HEK293 (cell line): ENCODE results near the gene COL4A1.

Experiments used
- SETDB1 ChIP-seq: IDR thresholded peaks from one replicate; pipeline ENCODE4 v1.6.1; 2017; ENCODE audit warnings: mild to moderate bottlenecking, low read length, moderate library complexity, mixed read lengths; ENCODE audit not compliant: insufficient read length
- ZNF16 ChIP-seq: fragments of 450-650 bp; formaldehyde crosslinking; IDR thresholded peaks from 2 replicates; pipeline ENCODE4 v1.5.1; 2016; ENCODE audit warnings: low read depth, missing biosample characterization, missing genetic modification characterization
- TF ChIP-seq, protein P1 (sequence below): fragments of 450-650 bp; formaldehyde crosslinking; IDR thresholded peaks from 2 replicates; pipeline ENCODE4 v1.5.1; 2016; ENCODE audit warnings: missing biosample characterization, missing genetic modification characterization
- TF ChIP-seq, protein P2 (sequence below): fragments of 450-650 bp; formaldehyde crosslinking; IDR thresholded peaks from 2 replicates; pipeline ENCODE4 v1.5.1; 2016; ENCODE audit warnings: missing biosample characterization, missing genetic modification characterization

DNA sequence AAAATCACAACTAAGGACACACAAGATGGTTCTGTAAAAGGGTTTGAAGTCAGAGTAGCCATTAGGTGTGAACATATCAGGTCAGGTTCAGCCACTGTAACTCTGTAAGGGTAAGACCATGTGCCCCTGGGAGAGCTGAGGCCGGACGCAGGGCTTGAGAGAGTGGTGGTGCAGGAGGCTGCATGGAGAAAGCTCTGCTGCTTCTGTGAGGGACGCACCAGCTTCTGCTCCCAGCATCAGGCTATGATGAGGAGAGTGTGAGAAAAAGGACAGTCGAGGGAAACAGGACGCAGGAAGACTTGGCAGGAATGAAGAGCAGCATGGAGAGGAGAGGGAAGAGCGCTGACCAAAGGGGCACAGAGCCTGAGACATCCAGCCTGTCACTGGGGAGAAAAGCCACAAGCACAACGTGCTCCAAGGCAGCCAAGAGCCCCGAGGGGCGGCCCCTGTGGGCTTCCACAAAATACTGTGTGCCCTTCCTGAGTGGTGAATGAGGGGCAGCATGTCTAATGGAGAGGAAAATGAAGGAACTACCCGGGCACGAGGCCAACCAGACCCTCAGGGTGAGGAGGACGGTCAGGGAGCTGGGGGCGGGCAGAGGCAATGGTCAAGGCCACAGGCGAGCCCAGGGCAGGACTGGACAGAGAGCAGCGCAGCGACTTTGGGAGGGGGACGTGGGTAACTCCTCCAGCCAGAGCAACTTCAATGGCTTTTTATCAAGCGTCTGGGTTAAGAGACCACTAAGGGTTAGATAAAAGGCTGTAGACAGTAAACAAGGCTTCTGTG lies 107.7 kb downstream of the COL4A1 start:
- TF ChIP-seq ZNF16 (no peak), SETDB1 (no peak)
- TF ChIP-seq, protein P1, sequence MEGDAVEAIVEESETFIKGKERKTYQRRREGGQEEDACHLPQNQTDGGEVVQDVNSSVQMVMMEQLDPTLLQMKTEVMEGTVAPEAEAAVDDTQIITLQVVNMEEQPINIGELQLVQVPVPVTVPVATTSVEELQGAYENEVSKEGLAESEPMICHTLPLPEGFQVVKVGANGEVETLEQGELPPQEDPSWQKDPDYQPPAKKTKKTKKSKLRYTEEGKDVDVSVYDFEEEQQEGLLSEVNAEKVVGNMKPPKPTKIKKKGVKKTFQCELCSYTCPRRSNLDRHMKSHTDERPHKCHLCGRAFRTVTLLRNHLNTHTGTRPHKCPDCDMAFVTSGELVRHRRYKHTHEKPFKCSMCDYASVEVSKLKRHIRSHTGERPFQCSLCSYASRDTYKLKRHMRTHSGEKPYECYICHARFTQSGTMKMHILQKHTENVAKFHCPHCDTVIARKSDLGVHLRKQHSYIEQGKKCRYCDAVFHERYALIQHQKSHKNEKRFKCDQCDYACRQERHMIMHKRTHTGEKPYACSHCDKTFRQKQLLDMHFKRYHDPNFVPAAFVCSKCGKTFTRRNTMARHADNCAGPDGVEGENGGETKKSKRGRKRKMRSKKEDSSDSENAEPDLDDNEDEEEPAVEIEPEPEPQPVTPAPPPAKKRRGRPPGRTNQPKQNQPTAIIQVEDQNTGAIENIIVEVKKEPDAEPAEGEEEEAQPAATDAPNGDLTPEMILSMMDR (tag by site-specific recombination), result no peak
- TF ChIP-seq, protein P2, sequence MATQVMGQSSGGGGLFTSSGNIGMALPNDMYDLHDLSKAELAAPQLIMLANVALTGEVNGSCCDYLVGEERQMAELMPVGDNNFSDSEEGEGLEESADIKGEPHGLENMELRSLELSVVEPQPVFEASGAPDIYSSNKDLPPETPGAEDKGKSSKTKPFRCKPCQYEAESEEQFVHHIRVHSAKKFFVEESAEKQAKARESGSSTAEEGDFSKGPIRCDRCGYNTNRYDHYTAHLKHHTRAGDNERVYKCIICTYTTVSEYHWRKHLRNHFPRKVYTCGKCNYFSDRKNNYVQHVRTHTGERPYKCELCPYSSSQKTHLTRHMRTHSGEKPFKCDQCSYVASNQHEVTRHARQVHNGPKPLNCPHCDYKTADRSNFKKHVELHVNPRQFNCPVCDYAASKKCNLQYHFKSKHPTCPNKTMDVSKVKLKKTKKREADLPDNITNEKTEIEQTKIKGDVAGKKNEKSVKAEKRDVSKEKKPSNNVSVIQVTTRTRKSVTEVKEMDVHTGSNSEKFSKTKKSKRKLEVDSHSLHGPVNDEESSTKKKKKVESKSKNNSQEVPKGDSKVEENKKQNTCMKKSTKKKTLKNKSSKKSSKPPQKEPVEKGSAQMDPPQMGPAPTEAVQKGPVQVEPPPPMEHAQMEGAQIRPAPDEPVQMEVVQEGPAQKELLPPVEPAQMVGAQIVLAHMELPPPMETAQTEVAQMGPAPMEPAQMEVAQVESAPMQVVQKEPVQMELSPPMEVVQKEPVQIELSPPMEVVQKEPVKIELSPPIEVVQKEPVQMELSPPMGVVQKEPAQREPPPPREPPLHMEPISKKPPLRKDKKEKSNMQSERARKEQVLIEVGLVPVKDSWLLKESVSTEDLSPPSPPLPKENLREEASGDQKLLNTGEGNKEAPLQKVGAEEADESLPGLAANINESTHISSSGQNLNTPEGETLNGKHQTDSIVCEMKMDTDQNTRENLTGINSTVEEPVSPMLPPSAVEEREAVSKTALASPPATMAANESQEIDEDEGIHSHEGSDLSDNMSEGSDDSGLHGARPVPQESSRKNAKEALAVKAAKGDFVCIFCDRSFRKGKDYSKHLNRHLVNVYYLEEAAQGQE (tag by site-specific recombination), result no peak
